ENCODE data around the gene SART3.
"Not testable (repeated sequence)": the region's sequence is repeated elsewhere in the genome, so short reads cannot be mapped to it uniquely, and the experiment has no call there.

The SART3 gene

GRCh38 chr12:108597559-108598471 is 36.8 kb upstream of the SART3 start, which contains the start of gene TMEM119:
Gene TMEM119 (minus strand): TSS chr12:108598084. CDS start chr12:108592383, 5,701 bp downstream.
- DNase-seq (ENCODE audit: low read depth), result no peak

DNA sequence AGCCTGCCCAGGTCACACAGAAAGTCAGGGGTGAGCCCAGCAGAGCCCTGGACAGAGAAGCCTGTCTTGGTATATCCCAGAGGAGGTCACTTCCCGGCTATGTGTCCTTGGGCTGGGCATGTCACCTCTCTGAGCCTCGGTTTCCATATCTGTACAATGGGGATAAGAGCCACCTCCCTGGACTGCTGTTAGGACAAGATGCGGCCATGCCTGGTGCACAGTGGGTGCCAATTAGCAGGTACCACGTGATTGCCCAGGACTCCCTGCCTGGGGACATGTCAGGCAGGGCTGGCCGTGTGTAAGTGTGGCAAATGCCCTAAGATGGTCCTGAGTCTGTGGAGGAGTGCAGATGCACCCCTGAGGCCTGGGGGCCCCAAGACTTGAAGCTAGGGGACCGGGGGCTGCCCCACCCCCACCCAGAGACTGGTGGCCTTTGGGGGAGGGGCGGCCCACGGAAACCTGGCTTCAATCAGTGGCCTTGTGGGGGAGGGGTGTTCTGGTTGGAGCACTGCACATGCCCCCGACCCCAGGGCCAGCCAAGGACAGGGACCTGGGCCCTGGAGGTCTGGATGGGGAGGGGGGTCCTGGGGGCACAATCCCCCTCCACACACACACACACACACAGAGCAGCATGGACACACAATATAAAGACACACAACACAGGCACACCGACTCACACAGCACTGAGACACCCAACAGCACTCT is 36.0 kb upstream of the SART3 start:
- no peak for DNase-seq (ENCODE audit: low read depth)

- DNase-seq (ENCODE audit: low read depth), result no peak
These were observed 35.0 kb upstream of the SART3 start for GRCh38 chr12:108595711-108596647.

- DNase-seq (ENCODE audit: low read depth), result no peak
These were observed 34.2 kb upstream of the SART3 start for GRCh38 chr12:108594960-108595710.

GRCh38 chr12:108594323-108594903 is 33.4 kb upstream of the SART3 start:
- no peak for DNase-seq (ENCODE audit: low read depth)

GRCh38 chr12:108592033-108592909 is 31.3 kb upstream of the SART3 start:
- DNase-seq (ENCODE audit: low read depth), result no peak

DNA sequence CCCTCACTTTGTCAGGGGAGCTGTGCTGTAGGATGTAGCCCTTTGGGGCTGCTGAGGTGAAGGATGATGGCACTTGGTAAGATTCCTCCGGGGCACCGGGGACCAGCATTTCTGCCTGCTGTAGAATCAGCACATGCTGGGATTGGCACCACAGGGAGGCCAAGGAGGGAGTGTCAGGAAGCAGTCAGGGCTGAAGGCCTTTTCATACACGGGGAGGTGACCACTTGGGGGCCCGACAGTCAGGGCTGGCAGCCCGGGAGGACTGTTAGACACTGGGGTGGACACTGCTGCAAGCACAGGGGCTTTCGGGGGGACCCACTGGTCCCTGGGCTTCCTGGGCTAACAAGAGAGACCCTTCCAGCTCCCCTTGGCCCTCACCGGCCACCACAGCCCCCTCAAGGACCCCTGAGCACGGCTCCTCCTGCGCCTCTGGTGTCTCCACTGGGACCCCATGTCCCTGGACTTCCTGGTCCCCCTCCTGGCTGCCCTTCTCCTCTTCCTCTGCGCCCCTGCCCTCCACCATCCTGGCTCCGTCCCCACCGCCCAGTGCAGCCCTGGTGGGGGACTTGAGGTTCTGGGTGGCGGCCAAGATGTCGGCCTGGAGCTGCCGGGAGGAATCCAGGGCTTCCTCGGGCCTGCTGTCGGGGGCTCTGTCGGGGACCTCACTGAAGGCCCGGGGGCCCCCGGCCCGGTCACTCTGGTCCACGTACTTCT is 30.5 kb upstream of the SART3 start:
- no peak for DNase-seq (ENCODE audit: low read depth)

GRCh38 chr12:108590463-108590862 is 29.5 kb upstream of the SART3 start:
- not testable (repeated sequence) for DNase-seq (ENCODE audit: low read depth)

DNA sequence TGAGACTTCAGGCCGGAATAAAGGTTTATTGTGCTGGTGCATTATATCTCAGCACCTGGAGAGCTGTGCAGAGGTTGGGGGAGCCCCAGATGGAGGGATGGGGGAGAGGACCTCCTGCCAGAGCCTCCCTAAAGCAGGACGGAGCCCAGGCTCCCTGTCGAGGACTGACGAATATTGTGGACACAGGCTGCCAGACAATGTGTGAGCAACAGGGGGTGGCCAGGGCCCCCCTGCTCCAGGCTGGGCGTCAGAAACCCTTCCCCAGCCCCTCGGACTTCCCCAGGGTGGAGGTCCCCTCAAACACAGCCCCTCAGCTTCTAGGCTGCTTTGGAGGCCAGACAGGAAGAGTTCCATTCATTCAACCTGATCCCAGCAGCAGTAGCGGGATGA is 28.9 kb upstream of the SART3 start:
- DNase-seq (ENCODE audit: low read depth), result no peak

GRCh38 chr12:108589028-108589839 is 28.3 kb upstream of the SART3 start:
- no peak for DNase-seq (ENCODE audit: low read depth)

DNA sequence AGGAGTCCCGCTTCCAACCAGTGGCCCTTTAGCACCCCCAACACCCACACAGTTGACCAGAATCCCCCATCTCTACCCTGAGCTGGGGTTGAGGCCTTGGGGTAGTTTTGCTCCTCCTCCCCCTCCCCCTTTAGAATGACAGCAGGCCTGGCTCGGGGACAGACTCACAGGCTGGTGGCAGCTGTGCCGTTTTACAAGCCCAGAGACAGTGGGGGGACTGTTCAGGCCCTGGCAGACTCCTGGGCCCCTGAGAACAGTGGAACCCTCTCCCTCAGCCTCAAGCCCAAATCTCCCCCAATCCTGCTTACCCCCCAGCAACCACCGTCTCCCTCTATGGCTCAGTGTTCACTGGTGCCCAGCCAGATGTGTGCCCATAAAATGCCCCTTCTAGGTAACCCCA is 26.9 kb upstream of the SART3 start:
- no peak for DNase-seq (ENCODE audit: low read depth)

- no peak for DNase-seq (ENCODE audit: low read depth)
These were observed 25.3 kb upstream of the SART3 start for GRCh38 chr12:108586306-108586705.

DNA sequence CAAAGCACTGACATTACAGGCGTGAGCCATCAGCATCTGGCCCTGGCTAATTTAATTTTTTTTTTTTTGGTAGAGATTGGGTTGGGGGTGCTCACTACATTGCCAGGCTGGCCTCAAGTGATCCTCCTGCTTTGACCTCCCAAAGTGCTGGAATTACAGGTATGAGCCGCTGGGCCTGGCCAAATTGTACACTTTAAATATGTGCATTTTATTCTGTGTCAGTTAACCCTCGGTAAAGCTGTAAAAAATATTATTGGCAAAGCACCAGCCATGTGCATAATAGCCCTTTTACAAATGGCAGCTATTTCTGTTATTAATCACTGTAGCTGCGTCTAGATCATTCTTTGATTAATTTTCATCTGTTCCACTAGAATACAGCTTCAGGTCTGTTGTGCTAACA is 24.9 kb upstream of the SART3 start:
- DNase-seq (ENCODE audit: low read depth), result no peak

GRCh38 chr12:108584456-108585065 is 23.6 kb upstream of the SART3 start:
- DNase-seq (ENCODE audit: low read depth), result no peak

GRCh38 chr12:108583991-108584390 is 23.0 kb upstream of the SART3 start:
- no peak for DNase-seq (ENCODE audit: low read depth)

- DNase-seq (ENCODE audit: low read depth), result no peak
These were observed 22.2 kb upstream of the SART3 start for GRCh38 chr12:108582978-108583770.

- DNase-seq (ENCODE audit: low read depth), result no peak
These were observed 21.5 kb upstream of the SART3 start for GRCh38 chr12:108582509-108582908.
